Astrocyte of the cerebellum (primary cell): ENCODE results near the gene RNASEH1.

Experiments
- DNase-seq: peaks from one replicate; pipeline ENCODE4 v3.0.0-alpha.2; 2011; ENCODE audit warnings: low read depth
- H3K4me3 ChIP-seq: 2 replicates; pipeline ENCODE4 v1.5.1; 2011; ENCODE audit warnings: mild to moderate bottlenecking, low read depth, low read length, moderate library complexity
- in situ Hi-C: cut with HindIII; loops from 2 replicates; pipeline ENCODE4 v1.10.0; 2017; ENCODE audit warnings: low sequenced_read_pairs
- TF ChIP-seq, protein P1 (sequence below): IDR thresholded peaks from 2 replicates; pipeline ENCODE4 v1.5.1; 2012; ENCODE audit warnings: low read length, low read depth, moderate library complexity, mild to moderate bottlenecking; ENCODE audit errors: missing control alignments

The RNASEH1 gene

DNA sequence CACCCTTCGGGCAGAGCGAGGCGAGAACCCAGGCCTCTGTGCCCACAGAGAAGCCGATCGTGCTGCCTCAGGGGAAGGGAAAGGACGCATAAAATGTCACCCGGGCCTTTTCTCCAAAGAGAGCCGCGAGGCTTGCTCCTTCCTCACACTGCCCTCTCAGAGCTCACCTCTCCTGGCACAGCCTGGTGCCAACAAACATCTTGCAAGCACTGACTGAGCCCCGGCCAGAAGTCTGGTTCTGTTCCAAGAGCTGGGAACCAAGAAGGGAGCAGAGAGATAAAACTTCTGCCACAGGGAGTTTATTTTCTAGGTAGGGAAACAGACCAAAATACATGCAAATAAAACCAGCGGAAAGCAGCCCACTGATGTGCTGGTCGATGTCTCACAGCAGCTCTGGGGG lies 25.2 kb downstream of the RNASEH1 start:
- TF ChIP-seq, protein P1, sequence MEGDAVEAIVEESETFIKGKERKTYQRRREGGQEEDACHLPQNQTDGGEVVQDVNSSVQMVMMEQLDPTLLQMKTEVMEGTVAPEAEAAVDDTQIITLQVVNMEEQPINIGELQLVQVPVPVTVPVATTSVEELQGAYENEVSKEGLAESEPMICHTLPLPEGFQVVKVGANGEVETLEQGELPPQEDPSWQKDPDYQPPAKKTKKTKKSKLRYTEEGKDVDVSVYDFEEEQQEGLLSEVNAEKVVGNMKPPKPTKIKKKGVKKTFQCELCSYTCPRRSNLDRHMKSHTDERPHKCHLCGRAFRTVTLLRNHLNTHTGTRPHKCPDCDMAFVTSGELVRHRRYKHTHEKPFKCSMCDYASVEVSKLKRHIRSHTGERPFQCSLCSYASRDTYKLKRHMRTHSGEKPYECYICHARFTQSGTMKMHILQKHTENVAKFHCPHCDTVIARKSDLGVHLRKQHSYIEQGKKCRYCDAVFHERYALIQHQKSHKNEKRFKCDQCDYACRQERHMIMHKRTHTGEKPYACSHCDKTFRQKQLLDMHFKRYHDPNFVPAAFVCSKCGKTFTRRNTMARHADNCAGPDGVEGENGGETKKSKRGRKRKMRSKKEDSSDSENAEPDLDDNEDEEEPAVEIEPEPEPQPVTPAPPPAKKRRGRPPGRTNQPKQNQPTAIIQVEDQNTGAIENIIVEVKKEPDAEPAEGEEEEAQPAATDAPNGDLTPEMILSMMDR: no peak
- in situ Hi-C loops: no loop called here
- DNase-seq: no peak
- H3K4me3 ChIP-seq: no peak overlapping the region

DNA sequence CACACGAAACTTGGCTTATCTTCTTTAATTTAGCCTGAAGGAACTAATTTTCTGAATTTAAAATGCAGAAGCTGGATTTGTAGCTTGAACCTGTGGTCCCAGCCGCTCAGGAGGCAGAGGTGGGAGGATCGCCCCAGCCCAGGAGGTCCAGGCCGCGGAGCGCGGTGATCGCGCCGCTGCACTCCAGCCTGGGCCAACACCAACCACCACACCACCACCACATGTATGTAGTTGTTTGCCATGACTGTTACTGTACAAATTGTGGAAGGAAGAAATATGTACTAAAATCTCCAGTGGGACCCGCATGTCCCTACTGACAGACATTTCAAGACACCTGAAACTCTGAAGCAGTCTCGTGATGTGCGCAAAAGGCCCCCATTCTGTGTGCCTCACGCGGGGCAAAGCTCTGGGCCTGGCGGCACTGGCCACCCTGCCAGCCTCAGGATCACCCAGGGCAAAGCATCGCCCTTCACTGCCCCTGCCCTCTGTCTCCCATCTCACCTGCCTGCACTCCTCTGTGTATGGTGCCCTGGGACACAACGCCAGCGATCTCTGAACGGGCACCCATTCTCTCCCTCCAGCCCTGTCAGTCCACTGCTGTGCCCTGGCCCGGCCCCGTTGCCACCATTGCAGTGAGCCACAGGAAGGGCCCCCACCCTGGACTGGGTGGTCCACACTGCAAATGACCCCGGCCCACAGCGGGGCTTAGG lies 28.7 kb downstream of the RNASEH1 start:
- TF ChIP-seq, protein P1: no peak
- no peak overlapping the region for H3K4me3 ChIP-seq
- in situ Hi-C loops: no loop called here
- DNase-seq: no peak

DNA sequence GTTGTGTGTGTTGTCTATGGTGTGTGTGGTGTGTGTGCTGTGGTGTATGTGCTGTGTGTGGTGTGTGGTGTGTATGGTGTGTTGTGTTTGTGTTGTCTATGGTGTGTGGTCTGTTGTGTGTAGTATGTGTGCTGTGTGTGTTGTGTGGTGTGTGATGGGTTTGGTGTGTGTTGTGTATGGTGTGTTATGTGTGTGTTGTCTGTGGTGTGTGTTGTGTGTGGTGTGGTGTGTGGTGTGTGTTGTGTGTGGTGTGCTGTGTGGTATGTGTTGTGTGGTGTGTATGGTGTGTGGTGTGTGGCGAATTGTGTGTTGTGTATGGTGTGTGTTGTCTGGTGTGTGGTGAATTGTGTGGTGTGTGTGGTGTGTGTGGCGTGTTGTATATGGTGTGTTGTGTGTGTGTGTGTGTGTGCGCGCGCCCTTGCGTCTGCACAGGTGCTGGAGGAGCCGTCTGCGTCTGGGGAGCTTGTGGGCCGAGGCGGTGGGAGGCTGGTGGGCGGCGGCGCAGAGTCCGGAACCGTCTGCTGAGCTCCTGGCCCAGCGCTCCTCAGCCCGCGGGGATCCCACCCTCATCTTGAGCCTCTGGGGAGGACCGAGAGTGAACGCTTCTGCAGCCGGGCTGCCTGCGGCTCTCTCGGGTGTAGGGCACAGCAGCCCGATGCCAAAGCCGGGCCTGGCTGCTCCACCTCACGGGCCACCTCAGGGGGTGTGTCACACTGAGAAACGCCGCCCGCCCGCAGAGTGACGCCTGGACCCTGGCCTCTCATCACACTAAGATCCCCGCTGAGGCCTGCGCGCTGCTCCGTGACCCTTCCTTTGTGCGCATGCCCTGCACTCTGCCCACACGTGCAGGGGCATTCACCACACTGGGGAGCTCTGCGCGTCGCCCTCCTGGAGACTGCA lies 30.0 kb downstream of the RNASEH1 start:
- TF ChIP-seq, protein P1: no peak
- in situ Hi-C loops: no loop called here
- no peak overlapping the region for H3K4me3 ChIP-seq
- no peak for DNase-seq

DNA sequence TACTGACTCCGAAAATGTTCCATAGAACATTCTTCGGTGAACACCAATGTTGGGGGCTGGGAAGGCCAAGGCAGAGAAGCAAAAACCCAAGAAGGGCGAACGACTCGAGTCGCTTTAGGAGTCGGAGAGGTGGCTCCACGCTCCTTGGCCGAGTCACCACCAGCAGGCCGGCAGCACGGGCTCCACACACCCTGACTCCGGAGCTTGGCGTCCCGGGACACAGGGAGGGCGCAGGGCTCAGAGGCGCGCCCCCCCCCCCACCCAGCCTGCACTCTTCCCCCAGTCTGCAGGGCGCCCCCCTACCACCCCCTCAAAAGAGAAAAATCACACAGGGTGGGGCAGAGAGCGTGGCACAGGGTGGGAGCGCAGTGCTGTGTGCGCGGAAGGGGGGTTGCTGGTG lies 31.3 kb downstream of the RNASEH1 start:
- in situ Hi-C loops: no loop called here
- no peak overlapping the region for H3K4me3 ChIP-seq
- DNase-seq: no peak
- TF ChIP-seq, protein P1: no peak

DNA sequence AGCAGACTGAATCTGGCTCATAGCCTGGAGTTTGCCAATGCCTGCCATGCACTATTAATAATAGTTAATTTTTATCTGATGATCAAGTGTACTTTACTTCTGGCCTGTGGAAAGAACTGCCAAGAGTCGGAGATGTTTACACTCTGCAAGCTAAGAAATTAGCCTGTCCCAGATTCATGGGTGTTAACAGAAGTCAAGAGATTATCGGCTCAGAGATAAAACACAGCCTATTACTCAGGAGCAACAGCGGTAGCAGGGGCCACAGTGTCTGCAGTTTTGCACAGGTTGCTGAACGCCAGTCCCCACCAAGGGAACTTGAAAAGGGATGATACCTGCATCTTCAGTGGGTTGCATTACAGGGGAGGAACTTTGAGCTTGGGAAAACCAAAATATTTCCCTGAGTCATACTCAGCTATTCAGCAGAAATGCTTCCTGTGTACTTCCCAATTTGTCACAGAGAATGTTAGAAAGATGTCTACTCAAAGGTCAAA lies 34.5 kb downstream of the RNASEH1 start:
- TF ChIP-seq, protein P1: no peak
- no peak overlapping the region for H3K4me3 ChIP-seq
- DNase-seq: no peak
- in situ Hi-C loops: no loop called here

DNA sequence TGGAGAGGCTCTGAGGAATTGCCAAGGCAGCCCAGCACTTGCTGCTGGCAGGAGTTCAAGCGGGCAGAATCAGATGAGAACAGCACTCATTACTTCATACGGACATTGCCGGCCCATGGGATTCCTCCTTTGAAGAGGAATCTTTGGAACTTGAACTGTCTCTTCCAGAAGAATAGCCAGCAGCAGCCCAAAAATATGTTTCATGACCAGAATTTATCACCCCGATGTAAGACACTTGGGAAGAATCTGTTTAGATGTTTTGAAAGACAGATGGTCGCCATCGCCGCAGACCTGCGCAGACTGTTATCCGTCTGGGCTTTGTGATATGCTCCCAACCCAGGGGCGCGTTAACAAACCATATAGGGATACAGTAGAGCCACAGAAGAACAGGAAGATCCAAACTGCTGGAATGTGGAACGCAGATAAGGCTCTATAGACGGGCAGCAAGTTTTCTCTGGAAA lies 35.1 kb downstream of the RNASEH1 start:
- DNase-seq: no peak
- no peak overlapping the region for H3K4me3 ChIP-seq

More for the DNA sequence above, 35.1 kb downstream of the RNASEH1 start:
- TF ChIP-seq, protein P1: no peak
- in situ Hi-C loops: no loop called here
